Amniotic epithelial cell (primary cell): ENCODE data around the gene DPM3.

Experiments used
- DNase-seq: peaks from one replicate; pipeline ENCODE4 v3.0.0-alpha.2; 2010; ENCODE audit warnings: low read depth

The DPM3 gene

DNA sequence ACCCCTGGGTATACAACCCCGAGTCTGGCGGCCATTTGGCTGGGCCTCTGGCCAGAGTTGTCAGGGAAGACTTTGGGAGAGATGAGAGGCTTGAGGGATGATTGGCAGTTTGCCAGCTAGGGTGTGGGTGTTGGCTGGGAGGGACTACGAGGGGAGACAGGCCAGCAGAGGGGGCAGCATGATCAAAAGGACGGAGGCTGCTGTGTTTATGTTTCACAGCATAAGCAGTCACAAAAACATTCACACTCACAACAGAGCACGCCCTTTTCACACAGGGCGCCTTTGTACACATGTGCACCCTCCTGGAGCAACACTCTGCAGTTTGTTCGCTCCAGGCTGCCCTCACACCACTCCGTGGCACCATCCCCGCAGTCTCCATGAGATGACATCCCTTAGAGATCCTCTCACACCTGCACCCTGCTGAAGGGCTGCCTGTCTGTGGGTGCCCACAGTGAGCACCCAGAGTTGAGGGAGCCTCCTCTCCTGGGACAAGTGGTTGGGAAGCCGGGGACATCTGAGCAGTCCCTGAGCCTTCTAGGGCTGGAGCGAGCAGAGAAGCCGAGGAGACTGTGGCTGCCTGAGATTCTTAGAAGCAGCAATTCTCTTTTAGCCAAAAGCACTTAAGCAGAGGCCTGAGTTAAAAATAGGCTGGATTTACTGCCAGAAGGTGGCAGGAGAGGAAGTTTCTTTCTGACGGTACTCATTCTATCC, 46.3 kb downstream of the DPM3 start:
- DNase-seq: peak; percentile 47

DNA sequence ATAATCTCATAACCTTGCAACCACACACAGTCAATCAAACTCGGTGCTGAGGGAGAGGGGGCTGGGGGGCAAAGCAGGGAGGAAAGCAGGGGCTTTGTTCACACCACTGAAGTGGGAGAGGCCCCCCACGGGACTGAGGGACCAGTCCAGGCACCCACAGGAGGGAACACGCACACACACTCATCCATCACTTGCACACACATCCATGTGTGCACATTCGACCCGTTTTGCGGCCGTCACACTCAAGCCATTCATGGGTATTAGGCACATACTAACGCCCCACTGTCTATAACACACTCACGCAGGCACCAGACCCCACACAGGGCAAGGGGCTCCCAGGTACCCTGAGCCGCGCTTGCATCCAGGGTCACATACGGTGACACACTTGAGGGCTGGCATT, 47.7 kb downstream of the DPM3 start:
- no peak for DNase-seq

DNA sequence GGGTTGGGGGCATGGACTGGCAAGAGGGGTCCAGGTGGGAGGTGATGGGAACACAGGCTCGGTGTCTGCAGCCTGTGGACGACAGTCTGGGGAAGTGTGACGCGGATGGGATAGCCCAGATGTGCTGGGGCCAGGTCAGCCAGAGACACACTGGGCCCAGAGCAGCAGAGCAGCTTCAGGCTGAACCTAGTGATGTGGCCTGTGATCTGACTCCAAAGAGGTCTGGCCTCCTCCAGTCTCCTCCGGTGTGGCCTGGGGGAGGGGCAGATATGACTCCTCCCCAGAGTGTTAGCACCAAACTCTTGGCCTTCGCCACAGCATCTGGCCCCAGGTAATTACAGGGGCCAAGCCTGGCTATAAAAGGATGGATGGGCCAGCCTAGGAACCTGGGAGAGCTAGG, 48.2 kb downstream of the DPM3 start:
- no peak for DNase-seq

DNA sequence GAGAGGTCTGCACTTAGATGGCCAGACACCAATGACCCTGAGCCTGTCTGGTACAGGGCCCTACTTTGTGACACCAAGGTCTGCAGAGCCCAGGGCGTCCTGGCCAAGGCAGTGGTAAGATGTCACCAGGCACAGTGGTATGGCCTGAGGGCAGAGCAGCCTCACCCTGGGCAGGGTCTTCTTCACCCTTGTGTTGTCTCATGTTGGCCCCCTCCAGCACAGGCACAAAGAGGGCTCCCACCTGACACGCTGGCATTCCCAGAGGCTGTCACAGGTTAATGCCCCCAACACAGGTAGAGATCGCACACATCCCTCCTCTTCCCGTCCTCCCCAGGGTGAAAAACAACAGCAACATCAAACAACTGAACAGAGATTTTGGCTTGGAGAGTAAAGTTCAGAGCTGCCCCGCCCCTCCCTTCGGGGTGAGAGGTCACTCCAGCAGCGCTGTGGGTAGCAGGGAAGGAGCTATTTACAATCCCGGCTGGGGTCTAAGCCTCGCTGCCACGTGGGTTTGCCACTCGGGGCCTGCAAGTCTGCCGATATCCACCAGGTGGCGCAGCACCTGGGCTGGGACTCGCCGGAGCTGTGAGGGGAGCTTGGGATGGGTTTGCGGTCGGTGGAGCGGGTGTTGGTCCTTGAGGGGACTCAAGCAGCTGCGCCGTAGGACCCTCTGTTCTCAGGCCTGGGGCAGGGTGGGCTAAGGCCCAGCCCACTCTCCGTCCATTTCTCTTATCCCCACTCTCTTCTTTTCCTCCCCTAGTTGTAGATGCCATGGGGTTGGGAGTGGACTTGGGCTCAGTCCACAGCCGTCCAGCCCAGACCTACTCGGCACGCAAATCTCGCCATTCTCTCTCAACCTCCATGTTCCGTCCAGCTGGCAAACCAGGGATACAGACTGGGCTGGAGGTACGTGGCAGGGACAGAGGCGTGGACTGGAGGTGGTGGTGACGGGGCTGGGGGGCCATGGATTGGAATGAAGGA, 49.0 kb downstream of the DPM3 start:
- DNase-seq: peak; percentile 39
